GM18502 (cell line): ENCODE measurements around the gene JAZF1.
A peak's percentile ranks its signal among the peaks of the same experiment; 100 is the strongest.
"Not testable (repeated sequence)": the region's sequence is repeated elsewhere in the genome, so short reads cannot be mapped to it uniquely, and the experiment has no call there.

Experiments used
- ATAC-seq: cut with Tn5 transposase; IDR thresholded peaks from one replicate; pipeline ENCODE4 v1.9.1; 2021; ENCODE audit warnings: mild to moderate bottlenecking; ENCODE audit not compliant: unreplicated experiment, poor library complexity

JAZF1 gene

GRCh38 chr7:28020302-28020940, 160.2 kb downstream of the JAZF1 start:
- peak; percentile 77 for ATAC-seq

- ATAC-seq: no peak
These were observed 161.6 kb downstream of the JAZF1 start for GRCh38 chr7:28018856-28019465.

- no peak for ATAC-seq
These were observed 162.1 kb downstream of the JAZF1 start for GRCh38 chr7:28018446-28018845.

GRCh38 chr7:28018020-28018419, 162.6 kb downstream of the JAZF1 start:
- no peak for ATAC-seq

- ATAC-seq: no peak
These were observed 163.2 kb downstream of the JAZF1 start for GRCh38 chr7:28017372-28017771.

- ATAC-seq: no peak
These were observed 164.3 kb downstream of the JAZF1 start for GRCh38 chr7:28016297-28016696.

GRCh38 chr7:28015169-28015568, 165.4 kb downstream of the JAZF1 start:
- ATAC-seq: no peak

GRCh38 chr7:28014340-28014739, 166.3 kb downstream of the JAZF1 start:
- not testable (repeated sequence) for ATAC-seq

- no peak for ATAC-seq
These were observed 167.2 kb downstream of the JAZF1 start for GRCh38 chr7:28013441-28013840.

- no peak for ATAC-seq
These were observed 167.6 kb downstream of the JAZF1 start for GRCh38 chr7:28013019-28013418.

- no peak for ATAC-seq
These were observed 171.7 kb downstream of the JAZF1 start for GRCh38 chr7:28008911-28009310.

GRCh38 chr7:28008171-28008570, 172.4 kb downstream of the JAZF1 start:
- no peak for ATAC-seq

GRCh38 chr7:28006491-28006890, 174.1 kb downstream of the JAZF1 start:
- ATAC-seq: no peak

- ATAC-seq: no peak
These were observed 174.8 kb downstream of the JAZF1 start for GRCh38 chr7:28005847-28006231.

GRCh38 chr7:28005075-28005846, 175.3 kb downstream of the JAZF1 start:
- no peak for ATAC-seq

- no peak for ATAC-seq
These were observed 177.2 kb downstream of the JAZF1 start for GRCh38 chr7:28003408-28003807.

GRCh38 chr7:28002638-28003037, 178.0 kb downstream of the JAZF1 start:
- no peak for ATAC-seq

- no peak for ATAC-seq
These were observed 178.7 kb downstream of the JAZF1 start for GRCh38 chr7:28001896-28002295.

- no peak for ATAC-seq
These were observed 180.8 kb downstream of the JAZF1 start for GRCh38 chr7:27999829-28000228.

GRCh38 chr7:27998382-27998781, 182.2 kb downstream of the JAZF1 start:
- no peak for ATAC-seq

GRCh38 chr7:27997188-27997707, 183.3 kb downstream of the JAZF1 start:
- ATAC-seq: no peak
